ENCODE results near the gene RSKR.
"Not testable (repeated sequence)": the region's sequence is repeated elsewhere in the genome, so short reads cannot be mapped to it uniquely, and the experiment has no call there.

The RSKR gene

DNA sequence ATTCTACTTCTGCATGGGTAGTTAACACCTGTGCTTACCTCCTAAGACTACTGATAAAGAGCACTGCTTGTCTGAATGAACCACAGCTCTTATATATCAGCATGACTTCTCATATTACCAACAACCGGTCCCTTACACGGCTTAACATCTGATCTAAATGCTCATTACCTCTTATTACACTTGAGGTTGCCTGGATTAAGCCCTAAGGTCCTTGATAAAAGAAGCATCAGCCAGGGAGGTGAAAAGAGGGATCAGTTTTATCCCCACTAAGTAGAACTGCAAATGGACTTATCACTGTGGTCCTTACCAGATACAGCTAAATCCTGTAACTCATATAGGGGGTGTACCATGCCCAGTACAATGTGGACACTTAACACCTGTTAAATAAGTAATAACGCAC, 8.2 kb upstream of the RSKR start:
- DNase-seq = no peak

DNA sequence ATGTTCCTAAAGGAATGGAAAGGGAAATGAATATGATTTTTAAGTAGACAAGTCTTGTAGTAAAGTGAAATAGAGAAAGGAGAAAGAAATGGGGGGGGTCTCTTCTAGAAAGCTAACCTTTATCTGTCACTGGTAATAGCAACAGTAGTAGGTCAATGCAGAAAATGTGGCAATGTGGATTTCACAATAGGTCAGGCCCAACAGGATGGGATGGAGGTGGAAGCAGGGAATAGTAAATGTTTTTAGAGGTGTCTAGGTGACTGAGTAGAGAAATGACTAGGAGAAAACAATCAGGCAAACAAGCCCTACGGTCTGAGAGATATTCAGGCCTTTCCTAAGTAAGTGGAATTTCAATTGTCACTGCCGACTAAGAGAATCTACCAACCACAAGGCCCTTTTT, 6.0 kb upstream of the RSKR start:
- no peak for DNase-seq

DNA sequence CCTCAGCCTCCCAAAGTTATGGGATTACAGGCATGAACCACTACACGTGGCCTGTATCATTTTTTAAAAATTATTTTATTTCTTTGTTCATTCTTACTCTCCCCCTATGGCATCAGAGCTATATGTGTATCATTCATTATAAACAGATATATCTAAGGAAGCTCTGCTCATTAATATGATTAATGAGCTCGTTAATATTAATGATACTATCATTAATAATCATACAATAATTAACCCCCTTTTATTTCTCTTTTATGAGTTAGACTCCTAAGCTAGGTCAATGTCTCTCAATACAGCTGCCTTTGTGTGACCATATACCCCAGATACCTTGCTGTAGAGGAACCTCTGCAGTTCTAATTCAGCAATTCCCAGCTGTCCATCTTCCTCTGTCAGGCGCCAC, 4.5 kb upstream of the RSKR start:
- DNase-seq = no peak

DNA sequence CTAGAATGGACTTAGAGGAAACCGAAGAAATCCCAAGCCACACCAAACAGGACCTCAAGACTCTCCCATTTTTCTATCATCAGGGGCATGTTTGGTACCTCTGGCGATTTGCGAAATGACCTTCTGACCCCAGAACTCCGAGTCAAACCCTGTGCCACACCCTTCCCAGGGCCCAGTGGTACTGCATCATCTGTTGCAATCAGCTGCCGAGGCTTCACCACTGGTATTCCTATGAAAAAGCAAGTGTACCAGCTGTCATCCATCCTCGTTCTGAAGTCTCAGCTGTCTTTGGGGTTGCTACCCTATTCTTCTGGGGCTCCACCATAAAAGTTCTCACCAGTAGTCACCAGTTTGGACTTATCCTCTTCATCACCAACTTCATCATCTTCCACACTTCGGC, 2.3 kb upstream of the RSKR start:
- DNase-seq = no peak

DNA sequence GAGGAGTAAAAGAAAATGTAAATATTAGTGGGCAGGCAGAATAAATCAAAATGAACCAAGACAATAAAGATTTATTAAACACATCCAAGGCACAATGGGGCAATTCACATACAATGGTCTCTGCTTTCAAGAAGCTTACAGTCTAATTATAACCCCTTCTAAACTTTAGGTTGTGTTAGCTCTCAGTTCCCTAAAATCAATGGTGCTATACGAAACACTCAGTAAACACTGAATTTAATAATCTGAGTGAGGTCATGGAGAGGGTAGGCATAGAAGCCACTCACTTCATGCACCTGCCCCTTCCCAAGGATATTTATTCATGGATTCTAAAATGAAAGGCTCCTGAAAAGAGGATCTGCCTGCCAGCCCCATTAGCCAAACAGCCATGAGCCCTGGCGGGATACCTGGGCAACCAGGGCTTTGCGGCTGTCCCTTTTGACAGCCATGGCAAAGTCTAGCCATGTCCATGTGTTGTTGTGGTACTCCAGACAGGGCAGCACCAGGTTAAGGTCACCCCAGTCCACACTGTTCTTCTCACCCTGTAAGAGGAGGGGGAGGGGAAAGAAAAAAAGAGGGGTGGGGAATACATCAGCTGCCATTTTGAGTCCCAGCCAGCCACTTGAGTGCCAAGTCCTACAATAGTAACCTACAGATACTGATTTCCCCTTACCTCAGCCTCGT, 1.4 kb upstream of the RSKR start:
- DNase-seq = no peak

DNA sequence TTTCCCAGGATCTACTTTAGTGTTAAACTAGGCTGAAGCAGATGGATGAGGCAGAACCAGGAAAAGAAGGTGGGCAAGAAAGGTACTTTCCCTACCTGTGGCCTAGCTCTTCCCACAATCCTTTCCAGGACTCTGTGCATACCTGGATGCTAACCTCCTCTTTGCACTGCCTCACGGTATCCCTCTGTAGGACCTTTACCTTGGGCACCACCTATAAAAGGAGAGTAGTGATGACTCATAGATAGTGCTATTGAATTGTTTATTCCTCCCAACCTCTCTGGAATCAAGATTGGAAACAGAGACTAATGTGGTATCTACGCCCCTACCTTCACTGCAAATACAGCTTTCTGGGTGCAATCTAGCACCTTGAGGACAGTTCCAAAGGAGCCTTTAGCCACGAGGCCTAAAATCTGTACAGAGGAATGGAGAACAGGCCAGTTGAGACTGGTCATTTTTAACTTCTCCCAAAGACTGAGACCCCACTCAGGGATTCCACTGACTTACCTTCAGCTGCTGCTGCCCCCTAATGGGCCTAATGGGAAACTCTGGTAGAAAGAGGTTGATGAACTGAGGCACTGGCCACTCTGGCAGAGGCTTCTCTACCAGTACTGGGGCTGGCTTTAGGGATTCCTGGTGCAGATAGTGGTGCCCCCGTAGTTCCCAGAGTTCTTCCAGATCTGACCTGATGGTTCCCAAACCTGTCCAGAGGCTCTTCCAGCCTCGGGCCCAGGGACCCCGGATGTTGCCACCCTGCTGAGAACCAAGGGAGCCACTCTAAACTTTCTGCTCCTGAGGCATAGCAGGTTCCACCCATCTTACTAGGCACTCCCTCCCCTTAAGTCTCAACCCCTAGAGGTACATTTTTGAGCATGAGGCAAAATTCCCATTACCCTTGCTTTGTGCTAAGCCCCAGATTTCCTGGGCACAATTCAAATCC, 781 bp downstream of the RSKR start:
- DNase-seq = peak; percentile 43

DNA sequence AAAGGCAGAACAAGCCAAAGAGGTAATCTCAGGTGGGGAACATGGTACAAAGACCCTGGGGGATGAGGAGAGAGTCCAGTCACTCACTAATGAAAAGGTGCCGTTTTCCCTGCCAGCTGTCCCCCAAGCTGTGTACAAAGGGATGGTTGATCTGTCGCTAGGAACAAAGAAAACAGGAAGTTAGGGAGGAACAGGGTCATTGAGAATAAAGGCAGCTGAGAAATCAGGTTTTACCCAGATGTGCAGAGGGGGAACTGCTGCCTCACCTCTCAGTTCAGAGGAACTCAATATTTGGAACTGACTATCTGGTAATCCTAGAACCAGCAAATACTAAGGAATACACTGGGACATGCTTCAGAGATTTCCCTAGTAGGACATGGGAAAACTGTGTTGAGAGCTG, 1.5 kb downstream of the RSKR start:
- DNase-seq = no peak

DNA sequence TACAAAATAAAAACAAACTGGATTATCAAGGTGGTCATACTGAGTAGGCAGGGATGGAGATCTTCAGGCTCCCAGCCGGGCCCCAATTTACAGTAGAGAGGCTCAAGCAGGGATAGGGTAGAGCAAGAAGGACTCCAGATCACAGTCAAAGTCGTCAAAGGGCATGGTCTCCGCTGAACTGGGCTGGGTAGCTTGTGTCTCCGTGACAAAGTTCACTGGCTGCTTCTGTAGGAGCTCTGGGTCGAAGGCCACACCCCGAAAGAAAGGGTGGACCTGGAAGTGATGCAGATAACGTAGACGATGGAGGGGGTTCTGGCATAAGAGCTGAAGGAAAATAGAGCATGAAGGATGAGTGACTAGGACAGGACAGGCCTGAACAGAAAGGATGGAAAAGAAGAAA, 3.6 kb downstream of the RSKR start:
- DNase-seq = no peak

DNA sequence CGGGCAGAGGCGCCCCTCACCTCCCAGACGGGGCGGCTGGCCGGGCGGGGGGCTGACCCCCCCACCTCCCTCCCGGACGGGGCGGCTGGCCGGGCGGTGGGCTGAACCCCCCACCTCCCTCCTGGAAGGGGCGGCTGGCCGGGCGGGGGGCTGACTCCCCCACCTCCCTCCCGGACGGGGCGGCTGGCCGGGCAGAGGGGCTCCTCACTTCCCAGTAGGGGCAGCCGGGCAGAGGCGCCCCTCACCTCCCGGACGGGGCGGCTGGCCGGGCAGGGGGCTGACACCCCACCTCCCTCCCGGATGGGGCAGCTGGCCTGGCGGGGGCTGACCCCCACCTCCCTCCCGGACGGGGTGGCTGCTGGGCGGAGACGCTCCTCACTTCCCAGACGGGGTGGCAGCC, 10.0 kb downstream of the RSKR start:
- not testable (repeated sequence) for DNase-seq

DNA sequence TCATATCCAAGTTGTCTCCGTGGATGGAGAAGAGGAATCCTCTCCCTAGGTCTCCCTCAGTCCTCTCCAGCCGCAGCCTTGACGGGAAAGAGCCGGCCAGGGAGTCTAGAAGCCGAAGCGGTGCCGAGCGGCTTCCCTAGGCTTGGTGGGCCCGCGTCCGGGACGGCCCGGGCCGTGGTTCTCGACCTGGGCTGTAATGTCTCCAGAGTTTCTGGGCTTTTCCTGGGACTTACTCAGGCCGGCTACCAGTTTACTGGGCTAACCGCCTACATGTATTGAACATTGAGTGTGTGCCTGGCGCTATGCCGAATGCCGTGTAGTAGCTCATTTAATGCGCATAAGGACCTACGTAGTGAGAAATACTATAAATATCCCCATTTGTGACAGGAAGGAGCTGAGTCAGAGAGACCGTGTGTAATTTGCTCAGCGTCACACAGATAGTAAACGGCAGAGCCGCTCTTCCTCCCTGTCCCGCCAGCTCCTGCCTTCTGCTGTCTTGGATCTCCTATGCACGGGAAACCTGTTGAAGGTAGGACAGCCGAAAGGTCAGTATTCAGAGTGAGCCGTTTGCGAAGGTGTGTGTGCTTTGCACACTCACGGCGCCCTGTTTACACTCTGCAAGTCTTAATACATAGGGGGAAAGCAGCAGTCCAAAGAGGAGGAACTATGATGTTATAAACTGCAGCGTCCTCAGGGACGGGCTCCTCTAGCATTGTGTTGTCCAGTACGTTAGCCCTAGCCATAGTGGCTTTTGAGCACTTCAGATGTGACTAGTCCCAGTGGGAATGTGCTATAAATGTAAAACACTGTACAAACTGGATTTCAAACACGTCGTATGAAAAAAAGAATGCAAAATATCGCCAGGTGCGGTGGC, 14.4 kb downstream of the RSKR start:
- peak; percentile 76 for DNase-seq

DNA sequence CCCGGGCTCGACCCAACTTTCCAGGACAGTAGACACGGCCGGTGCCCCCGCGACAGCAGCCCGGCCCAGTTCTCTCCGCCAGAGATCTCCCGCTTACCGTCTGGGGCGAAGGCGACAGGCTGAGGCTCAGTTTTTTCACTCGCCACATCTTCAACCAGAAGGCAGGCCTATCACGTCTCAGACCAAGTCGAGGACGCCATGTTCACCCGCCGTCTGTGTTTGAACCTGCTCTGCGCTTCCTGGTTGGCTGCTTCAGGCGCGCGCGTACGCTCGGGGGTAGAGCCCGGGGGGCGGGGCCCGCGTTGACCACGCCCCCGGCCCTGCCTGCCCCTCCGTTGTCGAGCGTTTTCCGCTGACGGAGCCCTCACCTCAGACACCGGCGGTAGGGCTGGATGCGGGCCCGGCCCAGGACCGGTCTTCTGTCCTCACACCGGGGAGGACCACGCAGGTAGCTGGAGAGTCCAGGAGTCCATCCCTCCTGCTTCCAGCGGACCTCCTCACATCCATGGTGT, 15.1 kb downstream of the RSKR start, which contains the start of gene SPAG5:
SPAG5 (minus strand) TSS at position 227 of the 512 bp plus-strand sequence; CDS start at position 148, 79 bp downstream.
- DNase-seq = peak; percentile 95

DNA sequence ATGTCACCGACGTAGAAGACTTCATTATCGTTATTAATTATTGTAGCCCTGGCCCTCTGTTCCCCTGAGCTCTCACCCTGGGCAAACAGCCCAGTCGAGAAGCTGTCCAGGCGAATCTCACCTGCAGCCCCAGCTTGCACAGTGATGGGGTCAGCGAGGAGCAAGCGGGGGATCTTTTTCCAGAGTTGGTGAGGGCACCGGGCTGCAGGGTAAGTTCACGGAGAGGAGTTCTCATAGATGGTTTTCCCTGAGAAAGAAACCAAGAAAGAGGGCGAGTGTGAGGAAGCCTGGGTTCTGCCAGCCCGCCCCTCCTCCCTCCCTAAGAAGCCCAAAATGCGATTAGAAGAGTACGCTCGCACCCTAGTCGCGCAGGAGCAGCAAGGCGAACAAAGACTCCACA, 15.6 kb downstream of the RSKR start:
- DNase-seq = no peak

DNA sequence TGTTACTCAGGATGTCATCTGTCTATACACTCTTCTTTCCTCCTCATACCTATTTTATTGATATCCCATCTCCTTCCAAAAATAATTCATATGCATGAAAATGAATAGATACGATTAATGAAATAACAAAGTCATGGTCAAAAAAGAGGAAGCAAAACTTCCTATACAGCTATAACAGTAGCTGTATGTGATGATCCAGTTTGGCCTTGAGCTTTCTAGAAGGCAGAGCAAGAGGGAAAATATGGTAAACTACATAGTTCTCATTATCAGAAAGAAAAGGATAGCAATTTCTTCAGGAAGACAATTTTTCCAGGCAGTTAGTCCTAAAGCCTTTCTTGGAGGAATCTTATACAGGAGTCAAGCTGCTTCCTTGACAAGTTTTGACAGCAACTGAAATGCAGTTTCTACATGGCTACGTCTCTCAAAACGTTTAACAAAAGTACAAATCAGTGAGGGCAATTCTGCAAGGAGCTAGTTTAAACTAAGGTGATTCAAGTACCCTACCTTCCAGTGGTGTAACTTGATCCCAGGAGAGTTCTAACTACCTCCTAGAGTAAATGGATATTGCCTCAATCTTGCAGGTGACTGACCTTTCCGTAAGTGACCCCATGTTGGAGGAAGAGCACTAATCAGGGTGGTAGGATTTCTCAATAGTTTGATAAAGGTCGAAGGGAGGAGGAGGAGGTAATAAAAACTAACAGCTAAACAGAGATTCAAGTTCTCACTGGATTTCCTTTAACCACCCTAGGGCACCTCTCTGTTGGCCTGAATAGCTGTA, 16.2 kb downstream of the RSKR start:
- DNase-seq = no peak

DNA sequence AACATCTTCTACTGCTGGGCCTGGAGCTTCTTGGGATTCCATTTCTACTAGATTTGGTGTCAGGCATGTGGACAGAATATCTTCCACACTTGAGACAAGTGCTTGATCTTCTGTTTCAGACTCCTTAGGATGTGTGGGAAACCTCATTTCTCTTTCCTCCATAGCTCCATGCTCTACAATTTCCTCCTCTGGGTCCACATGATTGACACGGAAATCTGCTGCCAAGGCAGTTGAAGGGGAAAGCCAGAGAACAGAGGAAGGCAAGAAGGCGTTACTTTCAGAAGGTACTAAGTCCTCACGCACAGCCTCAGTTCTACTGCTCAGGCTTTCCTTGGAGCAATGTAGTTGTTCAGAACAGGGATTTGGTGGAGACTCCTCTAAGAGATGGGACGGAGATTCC, 21.7 kb downstream of the RSKR start:
- no peak for DNase-seq

DNA sequence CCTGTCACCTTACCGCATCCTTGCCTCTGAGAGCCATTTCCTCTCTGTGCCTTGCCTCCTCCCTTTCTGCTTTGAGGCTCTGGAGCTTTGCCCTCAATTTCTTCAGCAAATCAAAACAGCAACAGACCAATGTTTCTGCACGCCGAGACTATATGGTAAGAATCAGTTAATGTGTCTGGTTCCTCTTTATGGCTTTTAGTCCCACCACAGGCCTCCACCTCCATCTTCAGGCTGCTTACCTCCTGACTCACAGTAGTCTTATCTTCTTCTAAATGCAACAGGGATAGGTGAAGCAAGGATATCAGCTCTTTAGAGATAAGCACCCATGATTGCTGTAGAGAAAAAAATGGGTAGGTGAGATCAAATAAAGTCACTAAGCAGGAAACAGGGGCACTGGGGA, 28.1 kb downstream of the RSKR start:
- DNase-seq = no peak

DNA sequence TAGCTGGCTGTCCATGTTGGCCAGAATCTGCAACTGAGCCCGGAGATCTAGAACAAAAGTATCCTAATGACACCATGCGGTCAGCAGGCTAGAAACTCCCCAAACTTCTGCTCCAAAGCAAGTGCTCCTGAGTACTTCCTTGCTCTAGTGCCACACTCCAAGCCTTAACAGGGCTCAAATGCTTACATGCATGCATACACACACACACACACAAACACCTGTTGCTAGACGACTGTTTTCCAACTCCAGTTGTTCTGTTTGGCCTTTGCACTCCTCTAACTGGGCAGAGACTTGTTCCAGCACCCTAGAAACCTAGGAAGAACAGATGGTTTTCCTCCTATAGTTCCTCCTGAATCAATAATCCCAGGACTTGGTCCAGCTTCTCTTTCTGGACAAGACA, 29.6 kb downstream of the RSKR start:
- no peak for DNase-seq

DNA sequence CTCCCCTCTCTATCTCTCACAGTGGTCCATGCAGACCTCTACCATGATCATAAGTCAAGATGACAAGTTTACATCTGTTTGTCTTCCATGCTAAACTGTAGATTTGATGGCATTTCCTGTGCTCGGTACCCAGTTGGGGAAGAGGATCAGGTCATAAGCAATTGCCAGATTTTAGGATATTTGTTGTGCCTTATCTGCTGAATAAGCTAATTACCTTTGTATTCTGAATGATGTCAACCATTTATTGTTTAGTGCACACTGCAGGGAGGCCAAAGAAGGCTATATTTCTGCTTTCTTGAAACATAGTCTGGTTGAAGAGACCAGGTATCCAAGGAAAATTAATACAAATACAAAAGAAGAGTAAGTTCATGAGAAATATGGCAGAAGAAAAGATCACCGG, 31.5 kb downstream of the RSKR start:
- no peak for DNase-seq

DNA sequence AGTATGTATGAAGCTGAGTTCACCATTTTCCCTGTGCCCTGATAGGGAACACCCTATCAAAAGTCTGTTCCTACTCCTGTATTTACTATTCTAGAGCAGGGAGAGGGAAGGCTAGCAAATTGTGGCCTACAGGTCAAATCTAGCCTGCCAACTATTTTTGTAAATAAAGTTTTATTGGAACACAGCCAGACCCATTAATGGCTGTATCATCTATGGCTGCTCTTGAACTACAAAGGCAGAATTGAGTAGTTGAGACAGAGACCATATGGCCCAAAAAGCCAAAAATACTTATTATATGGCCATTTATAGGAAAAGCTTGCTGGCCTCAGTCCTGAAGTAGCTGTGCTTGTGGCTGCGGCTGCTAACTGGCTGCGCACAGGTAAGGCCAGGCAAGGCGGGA, 33.0 kb downstream of the RSKR start:
- DNase-seq = no peak

DNA sequence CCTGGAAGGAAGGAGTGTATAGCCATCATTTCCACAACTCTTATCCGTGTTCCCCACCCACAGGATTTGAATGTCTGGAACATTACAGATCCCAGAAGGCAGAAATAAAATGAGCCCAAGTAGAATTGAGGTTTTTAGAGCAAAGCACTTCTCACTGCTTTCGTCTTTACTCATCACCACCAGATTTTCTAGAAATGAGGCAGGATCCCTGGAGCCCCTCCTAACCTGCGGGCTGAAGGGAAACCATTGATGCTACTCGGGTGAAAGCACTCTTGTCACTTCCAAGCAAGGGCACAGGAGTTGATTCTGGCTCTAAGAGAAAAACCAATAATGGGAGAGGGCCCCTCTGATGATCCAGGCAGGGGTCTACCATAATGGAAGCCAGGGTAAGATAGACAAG, 34.5 kb downstream of the RSKR start:
- peak; percentile 88 for DNase-seq

DNA sequence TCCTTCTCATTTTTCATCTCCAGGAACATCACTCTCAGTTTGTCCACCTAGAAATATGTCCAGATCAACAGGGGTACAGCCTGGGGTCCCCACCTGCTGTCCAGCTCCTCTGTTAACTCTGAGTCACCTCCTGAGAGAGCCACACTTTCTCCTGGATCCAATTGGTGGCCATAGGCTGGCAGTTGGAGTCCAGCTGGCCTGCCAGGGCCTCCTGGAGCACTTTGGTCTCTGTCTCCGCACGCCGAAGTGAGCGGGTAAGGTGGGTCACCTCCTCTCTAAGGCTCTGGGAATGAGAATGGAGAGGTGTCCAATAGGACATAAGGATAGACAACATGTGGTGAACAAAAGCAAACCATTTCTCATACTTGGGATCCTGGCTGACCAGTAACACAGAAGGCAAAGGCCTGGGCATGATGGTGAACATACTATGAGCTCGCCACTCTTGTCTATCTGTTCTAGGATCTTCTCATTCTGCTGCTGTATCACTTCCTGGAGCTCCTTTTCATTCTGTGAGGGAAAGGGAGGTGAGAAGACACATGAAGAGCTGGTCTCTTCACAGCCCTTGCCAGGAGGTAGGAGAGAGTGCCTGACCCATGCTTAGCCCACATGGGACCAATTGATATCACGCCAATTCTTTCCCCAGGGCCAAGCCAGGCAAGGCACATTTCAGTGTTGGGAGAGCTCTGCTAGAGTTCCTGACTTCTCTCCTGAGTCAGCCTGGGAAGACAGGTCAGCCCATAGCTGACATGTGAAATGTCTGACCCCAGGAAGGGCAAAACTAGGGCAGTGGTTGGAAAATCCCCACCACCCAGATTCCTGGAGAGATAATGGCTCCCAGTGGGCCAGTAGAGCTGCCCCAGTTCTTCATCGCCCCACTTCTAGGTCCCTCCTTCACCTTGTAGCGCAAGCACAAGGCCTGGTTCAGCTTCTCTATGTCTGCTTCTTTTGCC, 35.5 kb downstream of the RSKR start:
- no peak for DNase-seq

DNA sequence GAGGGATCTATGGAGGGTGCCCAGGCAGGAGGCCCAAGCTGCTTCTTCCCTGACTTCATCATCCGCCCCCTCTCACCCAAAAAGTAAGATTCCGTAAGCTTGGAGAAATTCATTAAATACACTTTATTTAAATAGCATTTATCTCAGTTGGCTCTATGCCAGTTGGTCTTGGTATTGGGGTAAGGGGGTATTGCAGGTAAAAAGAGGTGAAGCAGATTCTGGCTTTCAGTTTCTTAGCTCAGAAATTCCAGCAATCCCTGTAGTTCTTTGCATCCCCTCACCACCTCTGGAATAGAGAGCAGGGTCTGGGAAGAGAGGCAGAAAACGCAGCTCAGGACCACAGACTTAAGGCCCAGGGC, 36.5 kb downstream of the RSKR start:
- no peak for DNase-seq
